T-helper 2 cell (primary cell): ENCODE measurements around the gene ADK.
"Not testable (repeated sequence)": the region's sequence is repeated elsewhere in the genome, so short reads cannot be mapped to it uniquely, and the experiment has no call there.

Source experiments
- DNase-seq, 5 experiments: peaks; one replicate each; pipeline versions ENCODE4 v3.0.0 to v3.0.0-alpha.2; 2012 to 2022

The ADK gene

DNA sequence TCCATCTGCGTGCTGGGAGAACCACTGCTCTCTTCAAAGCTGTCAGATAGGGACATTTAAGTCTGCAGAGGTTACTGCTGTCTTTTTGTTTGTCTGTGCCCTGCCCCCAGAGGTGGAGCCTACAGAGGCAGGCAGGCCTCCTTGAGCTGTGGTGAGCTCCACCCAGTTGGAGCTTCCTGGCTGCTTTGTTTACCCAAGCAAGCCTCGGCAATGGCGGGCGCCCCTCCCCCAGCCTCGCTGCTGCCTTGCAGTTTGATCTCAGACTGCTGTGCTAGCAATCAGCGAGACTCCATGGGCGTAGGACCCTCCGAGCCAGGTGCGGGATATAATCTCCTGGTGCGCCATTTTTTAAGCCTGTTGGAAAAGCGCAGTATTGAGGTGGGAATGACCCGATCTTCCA is 422.5 kb downstream of the ADK start:
- DNase-seq: not testable (repeated sequence)

DNA sequence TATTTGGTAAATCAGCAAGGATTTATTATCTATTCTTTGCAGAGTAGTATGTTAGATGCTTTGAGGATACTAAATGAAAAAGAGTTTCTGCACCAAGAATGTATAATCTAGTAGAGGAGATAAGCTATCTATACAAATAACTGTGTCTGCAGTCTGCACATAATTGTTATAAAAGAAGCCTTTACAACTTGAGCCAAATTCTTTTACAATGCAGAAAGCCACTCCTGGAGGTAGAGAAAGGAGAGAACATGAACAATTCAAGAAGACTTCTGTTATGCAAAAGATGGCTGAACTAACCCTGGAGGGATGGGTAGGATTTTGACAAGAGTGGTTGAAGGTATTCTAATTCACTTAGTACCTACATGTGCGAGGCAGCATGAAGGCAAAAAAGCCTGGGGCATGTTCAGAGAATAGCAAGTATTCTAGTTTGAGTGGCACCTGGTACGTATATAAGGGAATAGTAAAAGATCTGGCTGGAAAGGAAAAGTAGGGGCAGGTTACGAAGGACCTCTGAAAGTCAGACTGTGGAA is 424.2 kb downstream of the ADK start:
- no peak for DNase-seq

DNA sequence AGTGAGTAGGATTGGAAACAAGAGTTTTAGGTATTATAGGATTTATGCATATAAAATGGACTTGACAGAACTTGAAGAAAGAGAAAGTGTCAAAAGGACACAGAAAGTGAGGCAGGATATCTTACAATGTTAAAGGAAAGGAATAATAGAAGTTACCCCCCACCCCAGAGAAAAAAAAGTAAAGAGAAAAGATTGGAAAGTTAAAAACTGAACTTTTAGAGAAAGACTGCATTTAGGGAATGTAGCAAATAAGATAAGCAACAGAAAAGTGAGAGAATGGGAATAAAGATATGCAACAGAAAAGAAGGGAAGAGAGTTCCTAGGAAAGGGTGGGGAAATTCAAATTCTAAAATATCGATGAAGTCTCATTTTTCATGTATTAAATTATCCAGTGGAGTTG is 424.9 kb downstream of the ADK start:
- no peak for DNase-seq

DNA sequence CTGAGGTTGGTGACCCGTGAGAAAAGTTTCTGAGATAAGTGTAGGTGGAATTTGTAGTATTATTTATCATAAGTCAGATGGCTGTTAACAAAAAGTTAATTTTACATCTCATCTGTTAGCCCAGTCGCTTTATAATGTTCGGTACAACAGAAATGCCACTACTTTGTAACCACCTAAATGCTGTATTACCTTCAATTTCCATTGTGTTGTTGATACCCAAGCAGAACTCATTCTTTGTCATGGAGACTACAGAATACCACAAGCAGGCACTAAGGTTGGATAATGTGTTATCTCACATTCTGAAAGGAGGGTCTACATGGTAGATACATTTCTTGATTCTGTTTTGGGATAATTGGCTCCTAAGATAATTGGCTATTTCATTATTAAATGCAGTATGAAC is 425.6 kb downstream of the ADK start:
- DNase-seq: no peak

- DNase-seq: not testable (repeated sequence)
These were observed 429.4 kb downstream of the ADK start for GRCh38 chr10:74580438-74580837.

DNA sequence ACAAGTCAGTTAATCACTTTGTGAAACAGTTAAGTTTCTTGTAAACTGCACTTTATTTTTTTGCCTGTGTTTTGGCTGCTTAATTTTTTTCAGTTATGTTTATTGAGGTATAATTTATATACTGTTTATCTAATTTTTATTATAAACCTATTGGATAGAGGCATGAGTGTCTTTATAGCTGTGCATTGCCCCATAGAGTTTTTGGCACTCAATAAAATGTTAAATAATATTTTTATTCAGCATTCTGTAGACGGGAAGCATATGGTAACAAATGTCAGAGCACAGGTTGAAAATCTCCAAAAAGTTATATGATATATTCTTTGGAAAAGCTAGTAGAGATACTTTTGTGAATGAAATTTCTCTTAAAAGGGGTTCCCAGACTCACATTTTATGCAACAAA is 431.5 kb downstream of the ADK start:
- no peak for DNase-seq

- peak in 4 of 5 experiments; percentile 32 to 93 (median 41) for DNase-seq
These were observed 434.4 kb downstream of the ADK start for GRCh38 chr10:74585231-74586087.

GRCh38 chr10:74586088-74586585 is 435.1 kb downstream of the ADK start:
- DNase-seq: peak in 4 of 5 experiments; percentile 26 to 88 (median 55)

DNA sequence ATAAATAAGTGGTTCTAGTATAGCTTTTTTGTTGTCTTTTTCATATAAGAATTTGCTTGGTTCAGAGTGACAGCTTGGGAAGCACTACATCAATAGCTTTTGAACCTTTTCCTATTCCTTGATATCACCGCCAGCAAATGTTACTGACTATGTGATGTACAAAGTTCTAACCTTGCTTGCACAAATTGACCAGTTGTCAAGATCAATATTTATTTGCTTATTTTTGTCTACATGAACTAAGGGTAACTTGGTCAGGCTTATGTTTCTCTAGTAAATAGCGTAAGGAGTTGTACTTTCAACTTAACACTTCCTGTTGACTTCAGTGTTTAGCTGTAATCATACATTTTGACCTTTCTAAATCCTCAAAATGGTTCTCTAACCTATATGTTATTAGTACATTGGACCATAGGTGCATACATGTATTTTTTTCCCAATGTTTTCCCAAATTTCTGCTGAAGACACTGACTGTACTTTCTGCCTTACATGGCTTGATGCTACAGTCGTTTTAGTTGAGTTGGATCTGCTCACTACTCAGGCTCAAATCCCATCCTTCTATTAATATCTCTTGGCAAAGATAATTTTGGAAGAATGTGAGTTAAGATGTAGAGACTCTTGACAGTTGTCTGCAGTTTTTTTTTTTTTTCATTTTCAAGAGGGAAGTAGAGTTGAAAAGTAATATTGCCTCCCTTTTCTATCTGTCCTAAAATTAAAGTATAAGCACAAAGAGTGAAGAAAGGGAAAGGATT is 436.3 kb downstream of the ADK start:
- no peak for DNase-seq

DNA sequence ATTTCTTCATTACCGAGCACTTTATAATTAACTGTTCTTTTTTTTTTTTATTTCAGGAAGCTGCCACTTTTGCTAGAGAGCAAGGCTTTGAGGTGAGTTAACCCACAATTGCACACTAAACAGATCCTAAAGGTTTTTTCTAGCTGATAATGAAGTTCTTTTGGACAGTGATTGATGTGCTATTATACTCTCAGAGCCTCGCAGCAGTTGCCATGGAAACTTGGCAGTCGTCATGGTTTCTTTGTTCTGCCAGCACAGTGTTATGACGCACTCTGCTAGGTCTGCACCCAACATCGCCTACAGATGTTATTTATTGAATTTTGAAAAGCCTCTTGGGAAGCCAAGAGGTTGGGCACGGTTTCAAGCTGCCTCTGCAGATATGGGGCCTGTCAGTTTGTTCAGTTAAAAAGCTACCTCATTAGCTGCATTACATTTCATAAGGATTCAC is 438.2 kb downstream of the ADK start:
- peak; percentile 39 to 89 (median 81) for DNase-seq

DNA sequence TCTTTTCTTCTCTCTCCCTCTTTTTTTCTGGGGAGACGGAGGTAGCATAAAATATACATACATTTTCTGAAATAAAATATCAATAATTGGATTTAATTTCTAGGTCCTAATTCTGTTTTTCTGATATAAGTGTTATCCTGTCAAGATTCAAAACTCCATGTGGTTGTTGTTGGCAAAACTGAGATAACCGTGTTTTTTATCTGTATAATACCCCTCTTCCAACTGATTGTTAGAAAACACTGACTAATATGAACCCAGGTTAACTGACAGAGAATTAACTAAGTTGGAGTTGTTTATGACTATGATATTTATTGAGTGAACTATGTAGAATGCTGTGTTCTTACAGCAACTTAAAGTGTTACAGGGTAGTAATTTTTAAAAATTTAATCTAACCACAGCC is 438.8 kb downstream of the ADK start:
- no peak for DNase-seq

GRCh38 chr10:74593470-74593869 is 442.4 kb downstream of the ADK start:
- peak in 1 of 5 experiments; percentile 11 for DNase-seq

DNA sequence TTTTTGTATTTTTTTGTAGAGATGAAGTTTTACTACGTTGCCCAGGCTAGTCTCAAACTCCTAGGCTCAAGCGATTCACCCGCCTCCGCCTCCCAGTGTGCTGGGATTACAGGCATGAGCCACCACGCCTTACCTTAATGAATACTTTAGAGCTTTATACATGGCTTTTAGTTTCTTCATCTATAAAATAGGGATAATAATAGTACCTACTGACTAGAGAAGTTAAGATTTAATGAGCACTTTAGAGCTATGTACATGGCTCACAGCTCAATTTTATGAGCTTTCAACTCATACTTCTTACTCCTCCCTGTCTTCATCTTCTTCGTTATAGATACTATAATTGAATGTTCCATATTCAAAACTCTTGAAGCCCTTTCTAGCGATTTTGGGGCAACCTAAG is 445.7 kb downstream of the ADK start:
- DNase-seq: no peak

DNA sequence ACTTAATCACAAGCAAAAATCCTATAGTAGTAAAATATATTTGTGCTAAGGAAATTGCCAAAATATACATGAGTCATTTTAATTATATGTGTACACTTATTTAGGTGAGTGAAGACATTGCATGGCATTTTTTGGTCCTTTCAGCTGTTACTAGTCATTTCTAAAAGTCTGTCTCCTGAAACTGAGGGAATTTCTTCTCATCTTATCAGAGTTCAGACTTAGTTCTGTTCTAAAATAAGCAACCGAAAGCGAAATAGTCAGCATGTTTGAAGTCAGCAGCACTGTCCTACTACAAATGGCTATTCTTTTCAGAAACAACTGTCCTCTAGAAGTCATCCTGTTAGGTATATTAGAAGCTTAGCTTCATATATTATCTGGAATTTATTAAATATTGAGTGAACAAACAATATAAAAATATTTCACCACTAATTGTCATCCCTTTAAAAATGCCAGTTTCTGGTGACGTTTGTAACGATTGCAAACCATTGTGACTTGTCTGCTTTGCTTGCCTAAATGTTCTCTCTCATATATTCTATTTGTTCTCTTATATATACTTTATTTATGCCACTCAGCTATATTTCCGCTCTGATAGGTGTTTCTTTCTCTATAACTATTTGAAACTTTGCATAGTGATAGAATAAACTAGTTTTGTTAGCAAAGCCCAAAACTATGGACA is 448.0 kb downstream of the ADK start:
- no peak for DNase-seq

- no peak for DNase-seq
These were observed 448.7 kb downstream of the ADK start for GRCh38 chr10:74599672-74600071.

DNA sequence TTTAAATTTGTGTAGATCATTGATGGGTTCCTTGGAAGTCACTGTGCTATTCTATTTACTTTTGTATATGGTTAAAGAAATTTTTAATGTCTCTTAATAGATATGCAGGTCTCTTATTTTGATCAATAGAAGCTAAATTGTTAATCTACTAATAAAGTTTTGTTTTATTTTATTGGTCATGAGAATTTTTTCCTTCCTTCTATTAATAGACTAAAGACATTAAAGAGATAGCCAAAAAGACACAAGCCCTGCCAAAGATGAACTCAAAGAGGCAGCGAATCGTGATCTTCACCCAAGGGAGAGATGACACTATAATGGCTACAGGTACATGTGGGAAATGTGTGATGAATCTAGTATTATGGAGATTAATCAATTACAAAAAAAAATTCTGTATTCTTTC is 449.1 kb downstream of the ADK start:
- DNase-seq: no peak

GRCh38 chr10:74602576-74602975 is 451.6 kb downstream of the ADK start:
- no peak for DNase-seq

- no peak for DNase-seq
These were observed 459.3 kb downstream of the ADK start for GRCh38 chr10:74610299-74610698.

DNA sequence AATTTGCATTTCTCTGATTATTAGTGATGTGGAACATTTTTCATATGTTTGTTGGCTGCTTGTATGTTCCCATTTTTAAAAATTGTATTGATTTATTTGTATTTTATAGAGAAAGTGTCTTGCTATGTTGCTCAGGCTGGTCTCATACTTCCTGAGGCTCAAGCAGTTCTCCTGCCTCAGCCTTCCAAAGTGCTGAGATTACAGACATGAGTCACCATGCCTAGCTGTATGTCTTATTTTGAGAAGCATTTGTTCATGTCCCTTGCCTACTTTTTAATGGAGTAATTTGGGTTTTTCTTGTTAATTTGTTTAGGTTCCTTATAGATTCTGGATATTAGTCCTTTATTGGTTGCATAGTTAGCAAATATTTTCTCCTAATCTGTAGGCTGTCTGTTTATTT is 461.2 kb downstream of the ADK start:
- no peak for DNase-seq

DNA sequence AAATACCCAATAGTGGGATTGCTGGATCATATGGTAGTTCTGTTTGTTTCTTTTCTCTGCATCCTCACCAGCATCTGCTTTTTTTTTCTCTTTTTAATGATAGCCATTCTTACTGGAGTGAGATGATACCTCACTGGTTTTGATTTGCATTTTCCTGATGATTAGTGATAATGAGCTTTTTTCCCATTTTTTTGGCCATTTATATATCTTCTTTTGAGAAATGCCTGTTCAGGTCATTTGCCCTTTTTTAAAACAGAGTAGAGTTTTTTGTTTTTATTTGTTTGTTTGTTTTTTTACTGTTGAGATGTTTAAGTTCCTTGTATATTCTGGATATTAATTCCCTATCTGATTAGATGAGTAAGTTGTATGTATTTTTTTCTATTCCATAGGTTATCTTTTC is 469.6 kb downstream of the ADK start:
- DNase-seq: no peak

DNA sequence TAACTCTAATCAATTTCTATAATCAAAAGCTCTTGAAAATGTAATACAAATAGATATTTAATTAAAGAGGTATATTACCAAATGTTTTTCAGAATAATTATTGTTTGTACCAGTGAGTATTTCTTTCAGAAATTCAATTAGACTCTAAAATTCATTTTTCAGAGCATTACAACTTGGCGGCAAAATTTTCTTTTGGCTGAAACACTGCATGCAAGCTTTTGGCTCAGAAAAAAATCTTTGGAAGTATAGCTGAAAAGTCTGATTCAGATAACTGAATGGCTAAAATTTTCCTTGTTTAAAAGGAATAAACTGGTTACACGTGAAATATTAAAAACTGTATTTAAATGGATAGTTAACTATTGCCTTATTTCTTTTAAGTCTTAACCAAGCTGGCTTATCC is 472.8 kb downstream of the ADK start:
- no peak for DNase-seq

GRCh38 chr10:74624501-74624900 is 473.5 kb downstream of the ADK start:
- DNase-seq: no peak

DNA sequence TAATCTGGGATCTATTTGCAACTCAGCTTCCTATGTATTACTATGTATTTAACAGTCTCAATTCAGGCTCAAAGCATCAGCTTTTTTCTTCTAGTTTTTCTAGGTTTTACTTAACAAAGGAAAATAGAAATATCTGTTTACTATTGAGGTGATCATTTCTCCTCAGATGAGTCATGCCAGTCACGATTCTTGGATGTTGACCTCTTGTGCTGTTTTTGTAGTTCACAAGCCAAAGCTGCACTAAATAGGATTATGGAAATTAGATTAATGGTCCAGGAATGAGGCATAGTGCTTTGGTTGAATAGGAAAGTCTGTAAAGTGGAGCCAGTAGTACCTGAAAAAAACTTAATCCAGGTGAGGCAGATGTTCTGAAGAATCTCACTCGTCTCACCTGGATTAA is 477.1 kb downstream of the ADK start:
- DNase-seq: peak in 1 of 5 experiments; percentile 3
